C4-2B (cell line): Measurements from ENCODE around the gene RNU1-1.
"Not testable (repeated sequence)": the region's sequence is repeated elsewhere in the genome, so short reads cannot be mapped to it uniquely, and the experiment has no call there.

Experiments
- CTCF ChIP-seq: fragments of 450-650 bp; conservative IDR thresholded peaks from 2 replicates; pipeline ENCODE4 v1.5.1; 2017; ENCODE audit warnings: mild to moderate bottlenecking
- ZFX ChIP-seq: fragments of 450-650 bp; IDR thresholded peaks from 2 replicates; pipeline ENCODE4 v1.6.1; 2017

- TF ChIP-seq CTCF, ZFX: not testable (repeated sequence)
Measured at GRCh38 chr1:16475771-16476770, 38.0 kb downstream of the RNU1-1 start.
